NCI-H187 (cell line): Measurements from ENCODE around the gene GSS.
"Not testable (repeated sequence)": the region's sequence is repeated elsewhere in the genome, so short reads cannot be mapped to it uniquely, and the experiment has no call there.

Experiments used
- DNase-seq, 2 experiments: peaks; one replicate each; lab custom pipeline; 2025; lab: John Stamatoyannopoulos, UW

The GSS gene

DNA sequence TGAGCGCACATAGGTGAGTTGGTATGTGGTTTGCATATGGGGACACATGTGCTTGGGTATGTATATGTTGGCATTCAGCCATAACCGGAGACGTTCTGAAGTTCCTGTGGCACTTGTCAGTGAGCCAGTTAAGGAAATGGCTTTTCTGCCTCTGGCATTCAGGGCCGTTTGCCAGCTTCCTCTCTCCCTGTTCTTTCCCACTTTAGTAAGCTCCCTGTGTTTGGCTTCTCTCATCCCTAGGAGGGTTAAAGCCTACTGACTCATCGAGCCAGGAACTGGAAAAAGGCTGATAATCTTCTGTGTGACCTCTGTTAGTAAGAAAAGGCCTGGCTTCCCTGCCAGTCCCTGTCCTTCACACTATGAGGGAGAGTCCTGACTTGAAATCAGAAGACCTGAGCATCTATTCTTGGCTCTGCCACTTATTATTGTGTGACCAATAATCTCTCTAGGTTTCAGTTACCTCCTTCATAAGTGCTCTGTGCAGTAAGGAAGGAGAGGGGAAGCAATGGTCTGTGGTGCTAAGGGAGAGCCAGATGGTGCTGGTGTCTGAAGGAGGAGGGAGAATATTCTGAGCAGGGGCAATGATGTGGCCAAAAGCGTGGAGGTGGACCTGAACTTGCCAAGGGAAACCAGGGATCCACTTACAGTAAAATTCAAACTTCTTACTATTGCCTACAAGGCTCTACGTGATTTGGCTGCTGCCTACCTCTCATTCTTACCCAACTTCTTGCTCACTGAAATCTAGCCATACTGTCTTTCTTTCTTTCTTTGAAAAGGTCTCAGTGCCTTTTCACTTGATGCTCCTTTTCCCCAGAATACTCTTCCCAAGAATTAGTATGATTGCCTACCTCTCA, 47.8 kb downstream of the GSS start:
- no peak for DNase-seq

DNA sequence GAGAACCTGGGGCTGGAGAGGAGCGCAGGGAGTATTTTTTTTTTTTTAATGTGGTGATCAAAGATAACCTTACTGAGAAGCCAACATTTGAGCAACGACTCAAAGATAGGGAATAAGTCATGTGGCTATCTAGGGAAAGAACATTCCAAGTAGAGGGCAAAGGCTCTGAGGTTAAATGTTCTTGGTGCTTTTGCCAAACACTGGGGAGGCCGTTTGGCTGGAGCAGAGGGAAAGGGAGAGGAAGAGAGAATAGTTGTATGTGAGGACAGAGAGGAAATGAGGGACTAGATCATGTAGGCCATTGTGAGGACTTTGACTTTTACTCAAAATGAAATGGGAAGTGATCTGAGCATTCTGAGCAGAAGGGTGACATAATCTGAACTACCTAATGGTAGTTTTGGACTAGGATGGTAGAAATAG, 51.4 kb downstream of the GSS start:
- DNase-seq = no peak

DNA sequence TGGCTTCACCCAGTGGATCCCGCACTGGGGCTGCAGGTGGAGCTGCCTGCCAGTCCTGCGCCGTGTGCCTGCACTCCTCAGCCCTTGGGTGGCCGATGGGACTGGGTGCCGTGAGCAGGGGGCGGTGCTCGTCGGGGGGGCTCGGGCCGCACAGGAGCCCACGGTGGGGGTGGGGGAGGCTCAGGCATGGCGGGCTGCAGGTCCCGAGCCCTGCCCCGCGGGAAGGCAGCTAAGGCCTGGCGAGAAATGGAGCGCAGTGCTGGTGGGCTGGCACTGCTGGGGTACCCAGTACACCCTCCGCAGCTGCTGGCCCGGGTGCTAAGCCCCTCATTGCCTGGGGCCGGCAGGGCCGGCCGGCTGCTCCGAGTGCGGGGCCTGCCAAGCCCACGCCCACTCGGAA, 56.9 kb downstream of the GSS start:
- not testable (repeated sequence) for DNase-seq

DNA sequence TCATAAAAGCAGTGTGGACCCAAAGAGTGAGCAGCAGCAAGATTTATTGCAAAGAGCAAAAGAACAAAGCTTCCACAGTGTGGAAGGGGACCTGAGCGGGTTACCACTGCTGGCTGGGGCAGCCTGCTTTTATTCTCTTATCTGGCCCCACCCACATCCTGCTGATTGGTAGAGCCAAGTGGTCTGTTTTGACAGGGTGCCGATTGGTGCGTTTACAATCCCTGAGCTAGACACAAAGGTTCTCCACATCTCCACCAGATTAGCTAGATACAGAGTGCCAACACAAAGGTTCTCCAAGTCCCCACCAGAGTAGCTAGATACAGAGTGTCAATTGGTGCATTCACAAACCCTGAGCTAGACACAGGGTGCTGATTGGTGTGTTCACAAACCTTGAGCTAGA, 57.5 kb downstream of the GSS start:
- DNase-seq = not testable (repeated sequence)

DNA sequence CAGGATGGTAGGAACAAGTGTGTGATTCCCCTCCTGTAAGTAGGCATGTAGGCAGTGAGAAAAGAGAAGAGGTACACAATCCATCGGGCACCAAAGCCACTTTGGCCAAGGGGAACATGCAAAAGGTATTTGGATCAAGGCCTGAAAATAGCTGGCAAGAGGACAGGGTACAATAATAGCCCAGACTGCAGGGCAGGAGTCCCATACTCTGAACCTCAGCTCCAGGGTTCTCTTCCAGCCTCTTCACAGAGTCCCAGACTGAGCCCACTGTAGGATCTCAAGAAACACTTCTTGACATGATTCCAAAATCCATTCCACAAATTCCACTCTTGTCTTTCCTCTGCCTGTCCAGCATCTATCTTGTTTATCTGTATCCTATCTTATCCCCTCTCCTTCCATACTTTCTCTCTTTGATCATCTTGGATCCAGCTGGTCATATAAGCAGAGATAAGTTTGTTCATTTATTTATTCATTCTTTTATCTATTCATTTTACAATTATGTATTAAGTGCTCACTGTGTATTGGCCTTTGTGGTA, 59.5 kb downstream of the GSS start:
- no peak for DNase-seq

DNA sequence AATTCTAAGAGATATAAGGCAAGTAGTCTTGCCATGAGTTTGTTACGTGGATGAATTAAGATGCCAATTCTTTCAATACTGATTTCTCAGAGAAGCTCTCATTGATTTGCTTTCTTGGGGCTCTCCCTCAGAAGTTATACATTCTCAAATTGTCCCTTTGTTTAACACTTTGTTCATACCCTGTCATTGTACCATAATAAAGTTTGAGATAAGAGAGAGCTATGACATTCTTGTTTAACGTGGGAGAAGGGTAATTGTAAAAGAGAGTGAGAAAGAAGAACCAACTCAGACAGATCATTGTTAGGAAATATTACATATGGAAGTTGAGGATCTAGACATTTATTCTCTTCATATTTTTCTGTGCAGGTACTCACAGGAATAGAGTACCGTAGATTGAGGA, 60.1 kb downstream of the GSS start:
- DNase-seq = no peak

DNA sequence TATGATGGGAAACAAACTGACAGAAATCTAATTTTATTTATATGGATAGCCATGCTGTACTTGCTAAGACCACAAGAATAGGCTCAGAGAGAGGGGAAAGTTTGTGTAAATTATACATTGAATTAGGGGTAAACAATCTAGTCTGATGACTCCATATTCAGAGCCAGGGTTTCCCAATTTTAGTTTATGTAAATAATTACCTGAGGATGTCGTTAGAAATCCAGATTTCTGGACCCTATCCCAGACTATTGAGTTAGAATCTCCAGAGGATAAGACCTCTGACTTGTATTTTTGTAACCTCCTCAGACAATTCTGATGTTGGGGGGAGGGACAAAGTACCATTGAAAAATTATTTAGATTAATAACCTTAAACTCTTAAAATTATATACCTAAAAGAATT, 60.9 kb downstream of the GSS start:
- DNase-seq = no peak

DNA sequence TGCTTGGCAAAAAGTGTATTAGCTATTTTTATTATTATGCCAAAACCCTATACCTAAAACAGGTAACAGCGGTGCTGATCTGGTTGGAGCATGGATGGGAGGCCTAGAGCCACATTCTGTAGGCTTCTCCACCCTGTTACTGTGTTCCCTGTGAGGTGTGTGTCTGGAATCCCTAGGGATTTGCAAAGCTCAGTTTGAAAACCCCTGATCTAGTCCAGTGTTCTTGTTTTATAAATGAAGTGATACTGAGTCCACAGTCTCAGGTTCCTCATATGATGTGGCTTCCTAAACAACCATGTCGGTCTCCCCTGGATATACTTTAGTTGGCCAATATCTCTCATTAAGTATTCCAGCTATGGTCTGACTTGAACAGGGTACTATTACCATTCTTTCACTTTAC, 62.9 kb downstream of the GSS start:
- DNase-seq = no peak

DNA sequence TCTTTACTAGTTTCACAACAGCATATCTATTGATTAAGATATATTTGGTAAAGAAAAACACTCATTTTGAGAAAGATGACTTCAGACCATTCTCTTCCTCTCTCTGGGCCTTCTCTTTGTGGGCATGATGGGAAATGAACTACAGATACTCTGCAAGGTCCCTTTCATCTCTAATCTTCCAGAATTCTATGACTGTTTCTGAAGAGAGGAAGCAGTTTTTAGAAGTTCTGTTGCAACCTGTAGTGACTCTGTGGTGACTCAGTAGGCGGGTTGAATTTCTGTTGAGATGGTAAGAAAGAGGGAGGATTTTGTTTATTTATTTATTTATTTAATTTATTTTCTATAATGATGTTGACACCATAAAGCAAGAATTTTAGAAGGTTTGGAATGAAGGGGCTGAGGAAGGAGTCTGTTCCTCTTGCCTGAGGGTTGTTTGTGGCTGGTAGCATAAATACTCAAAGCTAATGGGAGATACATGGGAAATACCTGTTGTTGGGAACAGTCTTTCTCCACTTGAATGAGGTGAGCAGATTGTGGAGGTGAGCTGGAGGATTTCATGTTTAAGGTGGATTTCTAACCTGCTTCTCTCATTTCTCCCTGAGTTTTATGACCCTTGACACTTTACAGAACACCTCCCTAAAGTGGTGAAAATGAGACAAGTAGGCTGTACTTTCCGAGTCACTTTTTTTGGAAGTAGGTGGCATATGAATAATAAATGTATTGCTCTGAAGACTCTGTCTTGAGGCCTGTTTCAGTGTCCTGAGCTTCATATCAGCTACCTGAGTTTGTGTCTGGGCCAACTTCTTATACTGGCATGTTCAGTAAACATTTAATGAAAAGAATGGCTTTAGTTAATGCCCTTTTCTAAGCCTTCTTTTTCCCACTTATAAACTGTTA, 64.2 kb downstream of the GSS start:
- no peak for DNase-seq

DNA sequence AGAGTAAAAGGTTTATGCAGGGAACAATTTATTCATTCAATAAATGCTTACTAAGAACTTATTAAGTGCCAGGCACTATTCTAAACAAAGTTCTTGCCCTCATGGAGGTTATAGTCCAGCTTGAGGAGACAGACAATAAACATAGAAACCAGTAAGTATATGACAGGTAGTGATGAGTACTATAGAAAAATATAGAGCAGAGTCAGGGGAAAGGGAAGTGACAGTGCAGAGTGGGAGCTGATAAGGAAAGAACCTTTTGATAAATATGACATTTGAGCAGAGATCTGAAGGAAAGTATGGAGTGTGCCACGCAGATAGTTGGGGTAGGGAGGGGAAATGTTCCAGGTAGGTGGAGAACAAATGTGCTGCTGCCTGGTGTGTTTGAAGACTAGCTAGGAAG, 67.1 kb downstream of the GSS start:
- DNase-seq = no peak

DNA sequence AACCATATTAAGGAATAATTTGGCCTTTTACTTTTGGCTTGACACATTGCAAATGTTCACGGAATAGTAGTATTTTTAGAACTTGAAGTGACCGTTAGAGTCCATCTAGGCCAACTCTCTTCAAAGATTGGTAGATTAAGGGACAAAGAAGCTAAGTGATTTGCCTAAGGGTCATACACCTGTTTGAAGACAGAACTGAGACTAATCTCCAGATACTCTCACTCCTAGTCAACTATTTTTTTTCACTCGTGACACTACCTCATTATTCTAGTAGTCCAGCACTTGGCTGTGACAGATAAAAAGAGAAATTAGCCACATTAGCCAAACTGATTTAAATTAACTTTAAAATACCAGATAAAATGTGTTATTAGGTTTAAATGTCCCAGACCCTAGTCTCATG, 68.6 kb downstream of the GSS start:
- no peak for DNase-seq

DNA sequence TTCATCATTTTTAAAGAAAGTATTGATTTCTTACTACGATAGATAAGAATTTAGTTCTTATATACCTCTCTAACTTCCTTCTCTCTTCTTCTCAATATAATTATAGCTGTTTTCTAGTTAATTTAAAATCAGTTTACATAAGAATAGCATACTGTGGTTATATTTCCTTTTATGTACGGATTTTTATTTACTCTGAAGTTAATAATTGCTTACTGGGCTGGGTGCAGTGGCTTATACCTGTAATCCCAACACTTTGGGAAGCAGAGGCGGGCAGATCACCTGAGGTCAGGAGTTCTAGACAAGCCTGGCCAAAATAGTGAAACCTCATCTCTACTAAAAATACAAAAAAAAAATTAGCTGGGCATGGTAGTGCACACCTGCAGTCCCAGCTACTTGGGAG, 69.5 kb downstream of the GSS start:
- no peak for DNase-seq

DNA sequence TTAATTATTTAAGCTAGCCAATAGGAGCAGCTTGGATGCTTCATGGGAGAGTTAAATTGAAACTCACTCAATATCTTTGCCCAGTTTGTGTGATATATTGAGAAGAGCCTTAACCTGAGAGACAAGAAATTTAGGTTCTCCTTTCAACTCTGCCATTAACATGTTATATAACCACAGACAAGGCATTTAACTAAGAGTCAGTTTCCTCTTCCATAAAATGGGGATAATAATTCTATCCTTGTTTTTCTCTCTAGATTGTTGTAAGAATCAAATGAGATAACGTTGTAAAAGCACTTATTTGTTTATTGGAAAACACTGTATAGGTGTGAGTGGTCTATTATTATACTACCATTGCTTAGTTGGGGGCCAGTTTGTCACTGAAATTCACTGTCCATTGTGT, 71.3 kb downstream of the GSS start:
- DNase-seq = no peak

DNA sequence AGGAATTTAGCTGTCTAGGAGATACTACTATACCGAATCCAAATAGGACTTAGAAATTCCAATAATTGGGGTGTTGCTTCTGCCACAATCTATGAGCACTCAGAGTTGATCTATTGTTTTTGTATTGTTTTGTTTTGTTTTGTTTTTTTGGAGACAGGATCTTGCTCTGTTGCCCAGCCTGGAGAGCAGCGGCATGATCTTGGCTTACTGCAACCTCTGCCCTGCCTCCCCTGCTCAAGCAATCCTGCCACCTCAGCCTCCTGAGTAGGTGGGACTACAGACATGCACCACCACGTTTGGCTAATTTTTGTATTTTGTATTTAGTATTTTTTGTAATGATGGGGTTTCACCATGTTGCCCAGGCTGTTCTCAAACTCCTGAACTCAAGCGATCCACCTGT, 71.8 kb downstream of the GSS start:
- no peak for DNase-seq

DNA sequence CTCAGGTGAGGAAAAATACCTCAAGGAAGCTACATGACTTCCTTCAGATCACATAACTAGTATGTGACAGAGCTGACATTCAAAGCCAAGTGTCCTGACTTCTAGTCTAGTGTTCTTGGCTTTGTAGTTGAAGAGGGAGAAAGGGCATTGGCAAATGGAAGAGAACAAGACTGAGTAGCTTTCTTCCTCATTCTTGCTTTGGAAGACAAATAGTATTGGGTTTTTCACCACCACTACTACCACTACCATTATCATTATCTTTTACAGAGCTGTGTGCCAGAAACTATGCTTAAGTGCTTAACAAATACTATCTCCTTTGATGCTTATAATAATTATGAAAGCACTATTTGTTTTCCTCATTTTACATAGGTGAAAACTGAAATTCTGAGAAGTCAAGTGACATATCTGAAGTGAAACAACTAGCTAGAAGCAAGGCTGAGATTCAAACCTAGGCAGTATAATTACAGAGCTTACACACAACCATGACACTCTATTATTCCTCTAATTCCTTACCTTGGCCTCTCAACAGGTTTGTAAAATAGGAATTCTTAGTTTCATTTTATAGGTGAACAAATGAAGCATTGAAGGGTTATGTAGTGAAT, 72.4 kb downstream of the GSS start:
- no peak for DNase-seq

DNA sequence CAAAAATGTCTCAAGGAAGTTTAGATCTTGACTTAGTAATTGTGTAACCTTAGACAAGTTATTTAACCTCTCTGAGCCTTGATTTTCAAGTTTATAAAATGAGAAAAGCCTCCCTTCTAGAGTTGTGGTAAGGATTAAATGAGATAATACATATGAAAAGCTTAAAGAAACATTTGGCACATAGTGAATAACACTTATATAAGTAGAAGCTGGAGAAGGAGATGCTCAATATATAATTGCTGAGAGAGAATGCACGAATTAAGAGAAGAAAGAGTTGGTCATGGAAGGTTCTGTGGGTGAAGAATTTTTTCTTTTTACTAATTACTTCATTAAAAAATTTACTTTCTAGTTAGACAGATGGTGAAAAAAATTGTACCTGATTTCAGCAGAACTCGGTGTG, 73.9 kb downstream of the GSS start:
- DNase-seq = no peak

DNA sequence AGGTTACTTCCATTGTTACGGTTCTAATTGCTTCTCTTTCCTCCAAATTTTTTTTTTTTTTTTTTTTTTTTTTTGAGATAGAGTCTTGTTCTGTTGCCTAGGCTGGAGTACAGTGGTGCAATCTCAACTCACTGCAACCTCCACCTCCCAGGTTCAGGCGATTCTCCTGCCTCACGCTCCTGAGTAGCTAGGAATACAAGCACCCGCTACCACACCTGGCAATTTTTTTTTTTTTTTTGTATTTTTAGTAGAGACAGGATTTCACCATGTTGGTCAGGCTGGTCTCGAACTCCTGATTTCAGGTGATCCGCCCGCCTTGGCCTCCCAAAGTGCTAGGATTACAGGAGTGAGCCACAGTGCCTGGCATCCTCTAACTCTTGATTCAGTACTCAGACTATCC, 74.6 kb downstream of the GSS start:
- not testable (repeated sequence) for DNase-seq

DNA sequence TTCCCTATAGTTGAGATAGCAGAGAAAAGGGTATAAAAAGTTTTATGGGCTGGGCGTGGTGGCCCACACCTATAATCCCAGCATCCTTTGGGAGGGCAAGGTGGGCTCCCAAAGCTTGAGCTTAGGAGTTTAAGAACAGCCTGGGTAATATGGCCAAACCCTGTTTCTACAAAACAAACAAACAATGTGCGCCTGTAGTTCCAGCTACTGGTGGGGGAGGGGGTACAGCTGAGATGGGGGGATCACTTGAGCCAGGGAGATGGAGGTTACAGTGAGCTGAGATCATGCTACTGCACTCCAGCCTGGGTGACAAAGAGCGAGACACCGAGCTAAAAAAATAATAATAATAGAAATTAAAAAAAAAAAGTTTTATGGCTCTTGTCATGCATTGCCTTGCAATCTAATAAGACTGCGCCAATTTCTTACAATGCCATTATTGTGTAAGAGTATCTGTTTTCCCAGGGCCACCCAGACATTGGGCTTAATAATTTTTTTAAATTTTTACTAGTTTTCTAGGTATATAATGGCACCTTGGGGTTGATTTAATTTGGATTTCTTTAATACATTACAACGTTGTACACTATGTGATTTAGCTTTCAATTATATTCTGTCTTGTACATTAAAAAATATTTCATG, 75.3 kb downstream of the GSS start:
- DNase-seq = no peak
